Measurements from ENCODE around the gene GOLGA6C.
"Not testable (repeated sequence)": the region's sequence is repeated elsewhere in the genome, so short reads cannot be mapped to it uniquely, and the experiment has no call there.

GOLGA6C gene

GRCh38 chr15:75309711-75310110 is 51.6 kb downstream of the GOLGA6C start:
- Histone ChIP-seq H3K27me3 (peaks cover 37% of the 10 kb centered on the region), H3K36me3 (no peaks in the 10 kb centered on the region)
- no peak for TF ChIP-seq CTCF (IDR thresholded peaks at IDR 0.05)

GRCh38 chr15:75312548-75312947 is 54.4 kb downstream of the GOLGA6C start:
- not testable (repeated sequence) for H3K4me1 ChIP-seq (ENCODE audit: control insufficient read depth in 1 of 2, insufficient read depth in 1 of 2, low read depth in 1 of 2, low read length in 1 of 2); H3K36me3 ChIP-seq; H3K27ac ChIP-seq; H3K9me3 ChIP-seq; H3K4me3 ChIP-seq (ENCODE audit: low read depth in 1 of 2, low read length in 1 of 2)
- peaks cover 23% of the 10 kb centered on the region for H3K27me3 ChIP-seq

More at GRCh38 chr15:75309711-75310110, 51.6 kb downstream of the GOLGA6C start:
- Histone ChIP-seq H3K4me3 (ENCODE audit: low read depth in 1 of 2, low read length in 1 of 2) (no peak overlapping the region), H3K9me3 (no peaks in the 10 kb centered on the region), H3K4me1 (ENCODE audit: control insufficient read depth in 1 of 2, insufficient read depth in 1 of 2, low read depth in 1 of 2, low read length in 1 of 2) (no peaks in the 10 kb centered on the region), H3K27ac (no peak overlapping the region)

GRCh38 chr15:75313116-75313845 is 55.1 kb downstream of the GOLGA6C start:
- Histone ChIP-seq H3K9me3 (no peaks in the 10 kb centered on the region), H3K27ac (no peak overlapping the region), H3K4me3 (ENCODE audit: low read depth in 1 of 2, low read length in 1 of 2) (no peak overlapping the region), H3K27me3 (peaks cover 15% of the 10 kb centered on the region), H3K4me1 (ENCODE audit: control insufficient read depth in 1 of 2, insufficient read depth in 1 of 2, low read depth in 1 of 2, low read length in 1 of 2) (no peaks in the 10 kb centered on the region), H3K36me3 (no peaks in the 10 kb centered on the region)
- TF ChIP-seq CTCF (IDR thresholded peaks at IDR 0.05) = no peak

- Histone ChIP-seq H3K9me3 (no peaks in the 10 kb centered on the region), H3K4me3 (ENCODE audit: low read depth in 1 of 2, low read length in 1 of 2) (no peak overlapping the region), H3K36me3 (no peaks in the 10 kb centered on the region), H3K27me3 (peaks cover 5% of the 10 kb centered on the region), H3K4me1 (ENCODE audit: control insufficient read depth in 1 of 2, insufficient read depth in 1 of 2, low read depth in 1 of 2, low read length in 1 of 2) (no peaks in the 10 kb centered on the region), H3K27ac (no peak overlapping the region)
- no peak for TF ChIP-seq CTCF (IDR thresholded peaks at IDR 0.05)
Observed at GRCh38 chr15:75314552-75315290, 56.6 kb downstream of the GOLGA6C start.

GRCh38 chr15:75319231-75319897 is 61.2 kb downstream of the GOLGA6C start:
- H3K4me1 ChIP-seq (ENCODE audit: control insufficient read depth in 1 of 2, insufficient read depth in 1 of 2, low read depth in 1 of 2, low read length in 1 of 2); H3K27ac ChIP-seq; H3K4me3 ChIP-seq (ENCODE audit: low read depth in 1 of 2, low read length in 1 of 2): not testable (repeated sequence)

More at GRCh38 chr15:75319231-75319897, 61.2 kb downstream of the GOLGA6C start:
- not testable (repeated sequence) for H3K27me3 ChIP-seq, H3K9me3 ChIP-seq, H3K36me3 ChIP-seq

Data from neutrophil (primary cell).